Measurements from ENCODE around the gene RANGRF.

Gene RANGRF

DNA sequence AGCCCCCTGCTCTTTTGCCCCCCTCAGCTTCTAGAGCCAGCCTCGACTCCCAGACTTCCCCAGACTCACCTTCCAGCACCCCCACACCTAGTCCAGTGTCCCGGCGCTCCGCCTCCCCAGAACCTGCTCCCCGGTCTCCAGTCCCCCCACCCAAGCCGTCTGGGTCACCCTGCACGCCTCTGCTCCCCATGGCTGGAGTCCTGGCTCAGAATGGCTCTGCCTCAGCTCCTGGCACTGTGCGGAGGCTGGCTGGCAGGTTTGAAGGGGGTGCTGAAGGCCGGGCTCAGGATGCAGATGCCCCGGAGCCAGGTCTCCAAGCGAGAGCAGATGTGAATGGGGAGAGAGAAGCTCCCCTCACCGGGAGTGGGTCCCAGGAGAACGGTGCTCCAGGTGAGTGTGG, 23.8 kb downstream of the RANGRF start:
- no peak for DNase-seq (ENCODE audit: low spot score)
- TF ChIP-seq, protein P1, sequence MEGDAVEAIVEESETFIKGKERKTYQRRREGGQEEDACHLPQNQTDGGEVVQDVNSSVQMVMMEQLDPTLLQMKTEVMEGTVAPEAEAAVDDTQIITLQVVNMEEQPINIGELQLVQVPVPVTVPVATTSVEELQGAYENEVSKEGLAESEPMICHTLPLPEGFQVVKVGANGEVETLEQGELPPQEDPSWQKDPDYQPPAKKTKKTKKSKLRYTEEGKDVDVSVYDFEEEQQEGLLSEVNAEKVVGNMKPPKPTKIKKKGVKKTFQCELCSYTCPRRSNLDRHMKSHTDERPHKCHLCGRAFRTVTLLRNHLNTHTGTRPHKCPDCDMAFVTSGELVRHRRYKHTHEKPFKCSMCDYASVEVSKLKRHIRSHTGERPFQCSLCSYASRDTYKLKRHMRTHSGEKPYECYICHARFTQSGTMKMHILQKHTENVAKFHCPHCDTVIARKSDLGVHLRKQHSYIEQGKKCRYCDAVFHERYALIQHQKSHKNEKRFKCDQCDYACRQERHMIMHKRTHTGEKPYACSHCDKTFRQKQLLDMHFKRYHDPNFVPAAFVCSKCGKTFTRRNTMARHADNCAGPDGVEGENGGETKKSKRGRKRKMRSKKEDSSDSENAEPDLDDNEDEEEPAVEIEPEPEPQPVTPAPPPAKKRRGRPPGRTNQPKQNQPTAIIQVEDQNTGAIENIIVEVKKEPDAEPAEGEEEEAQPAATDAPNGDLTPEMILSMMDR (IDR thresholded peaks at IDR 0.05; ENCODE audit: extremely low read depth, insufficient read depth, missing control alignments) = no peak
- in situ Hi-C loops (cut with MboI; ENCODE audit: low pct_unique_long_range_greater_than_20kb, low sequenced_read_pairs, unreplicated experiment) = no loop called here

DNA sequence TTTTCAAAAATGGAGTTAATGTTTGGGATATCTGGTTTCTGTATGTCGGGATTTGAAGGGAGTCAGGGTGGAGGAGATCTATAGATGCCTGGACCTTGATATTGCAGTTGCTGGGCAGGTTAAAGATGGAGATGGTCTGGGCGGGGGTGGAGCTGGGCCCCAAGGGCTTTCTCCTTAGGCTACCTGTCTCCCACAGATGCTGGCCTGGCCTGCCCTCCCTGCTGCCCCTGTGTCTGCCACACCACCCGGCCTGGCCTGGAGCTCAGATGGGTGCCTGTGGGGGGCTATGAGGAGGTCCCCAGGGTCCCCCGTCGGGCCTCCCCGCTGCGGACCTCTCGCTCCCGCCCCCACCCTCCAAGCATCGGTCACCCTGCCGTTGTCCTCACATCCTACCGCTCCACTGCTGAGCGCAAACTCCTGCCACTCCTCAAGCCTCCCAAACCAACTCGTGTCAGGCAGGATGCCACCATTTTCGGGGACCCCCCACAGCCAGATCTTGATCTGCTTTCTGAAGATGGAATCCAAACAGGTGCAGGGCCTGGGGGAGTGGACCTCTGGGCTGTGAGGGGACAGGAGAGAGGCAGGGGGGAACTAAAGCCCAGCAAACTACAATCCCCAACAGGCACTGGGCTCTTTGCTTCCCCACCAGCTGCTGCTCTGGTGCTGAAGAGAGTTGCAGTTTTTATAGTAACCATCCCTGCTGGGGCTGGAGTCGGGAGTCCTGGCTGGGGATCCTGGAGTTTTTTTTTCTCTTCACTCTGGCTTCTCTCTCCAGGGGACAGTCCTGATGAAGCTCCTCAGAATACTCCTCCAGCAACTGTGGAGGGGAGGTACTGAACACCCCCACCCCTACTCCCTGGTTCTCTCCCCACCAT, 24.5 kb downstream of the RANGRF start:
- no peak for DNase-seq (ENCODE audit: low spot score)
- in situ Hi-C loops (cut with MboI; ENCODE audit: low pct_unique_long_range_greater_than_20kb, low sequenced_read_pairs, unreplicated experiment) = no loop called here
- TF ChIP-seq, protein P1 (IDR thresholded peaks at IDR 0.05; ENCODE audit: extremely low read depth, insufficient read depth, missing control alignments) = no peak

DNA sequence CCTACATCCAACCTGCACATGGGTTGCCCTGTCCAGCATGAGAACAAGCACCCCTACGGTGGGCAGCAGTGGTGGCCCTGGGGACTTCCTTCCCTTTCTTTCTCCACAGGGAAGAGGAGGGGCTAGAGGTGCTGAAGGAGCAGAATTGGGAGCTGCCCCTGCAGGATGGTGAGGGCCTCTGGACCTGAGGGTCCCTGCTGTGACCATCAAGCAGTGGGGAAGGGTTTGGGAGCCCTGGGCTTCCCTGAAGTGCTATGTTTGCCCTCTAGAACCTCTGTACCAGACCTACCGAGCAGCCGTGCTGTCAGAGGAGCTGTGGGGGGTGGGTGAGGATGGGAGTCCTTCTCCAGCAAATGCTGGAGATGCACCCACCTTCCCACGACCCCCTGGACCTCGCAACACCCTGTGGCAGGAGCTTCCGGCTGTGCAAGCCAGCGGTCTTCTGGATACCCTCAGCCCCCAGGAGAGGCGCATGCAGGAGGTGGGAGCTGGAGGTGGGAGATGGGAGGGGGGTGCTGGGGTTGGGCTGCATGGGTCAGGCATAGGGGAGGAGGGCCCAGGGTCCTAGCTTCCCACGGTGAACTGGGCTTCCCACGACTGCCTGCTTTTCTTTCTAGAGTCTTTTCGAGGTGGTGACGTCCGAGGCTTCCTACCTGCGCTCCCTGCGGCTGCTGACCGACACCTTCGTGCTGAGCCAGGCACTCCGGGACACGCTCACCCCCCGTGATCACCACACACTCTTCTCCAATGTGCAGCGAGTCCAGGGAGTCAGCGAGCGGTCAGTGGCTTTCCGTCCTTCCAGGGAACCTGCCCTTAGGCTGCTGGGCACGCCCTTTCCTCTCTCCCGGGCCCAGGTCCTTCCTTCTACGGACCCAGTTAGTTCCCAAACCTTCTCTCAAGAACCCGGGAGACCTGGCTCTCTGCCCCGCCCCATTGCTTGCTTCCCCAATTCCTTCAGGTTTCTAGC, 26.6 kb downstream of the RANGRF start:
- in situ Hi-C loops (cut with MboI; ENCODE audit: low pct_unique_long_range_greater_than_20kb, low sequenced_read_pairs, unreplicated experiment) = no loop called here
- DNase-seq (ENCODE audit: low spot score) = no peak
- TF ChIP-seq, protein P1 (IDR thresholded peaks at IDR 0.05; ENCODE audit: extremely low read depth, insufficient read depth, missing control alignments) = no peak

DNA sequence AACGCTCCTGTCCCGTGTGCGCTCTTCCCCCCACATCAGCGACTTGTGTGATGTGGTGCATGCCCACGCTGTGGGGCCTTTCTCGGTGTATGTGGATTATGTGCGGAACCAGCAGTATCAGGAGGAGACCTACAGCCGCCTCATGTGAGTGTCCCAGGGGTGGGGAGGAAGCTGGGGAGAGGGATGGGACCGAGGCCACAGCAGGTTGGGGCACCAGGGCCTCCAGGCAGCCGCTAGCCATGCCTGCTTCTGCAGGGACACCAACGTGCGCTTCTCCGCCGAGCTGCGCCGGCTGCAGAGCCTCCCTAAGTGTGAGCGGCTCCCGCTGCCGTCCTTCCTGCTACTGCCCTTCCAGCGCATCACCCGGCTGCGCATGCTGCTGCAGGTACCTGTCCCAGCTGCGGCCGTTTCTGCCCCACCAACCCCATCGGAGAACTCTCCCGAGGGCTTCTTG, 27.3 kb downstream of the RANGRF start:
- in situ Hi-C loops (cut with MboI; ENCODE audit: low pct_unique_long_range_greater_than_20kb, low sequenced_read_pairs, unreplicated experiment) = no loop called here
- DNase-seq (ENCODE audit: low spot score) = no peak
- TF ChIP-seq, protein P1 (IDR thresholded peaks at IDR 0.05; ENCODE audit: extremely low read depth, insufficient read depth, missing control alignments) = no peak

DNA sequence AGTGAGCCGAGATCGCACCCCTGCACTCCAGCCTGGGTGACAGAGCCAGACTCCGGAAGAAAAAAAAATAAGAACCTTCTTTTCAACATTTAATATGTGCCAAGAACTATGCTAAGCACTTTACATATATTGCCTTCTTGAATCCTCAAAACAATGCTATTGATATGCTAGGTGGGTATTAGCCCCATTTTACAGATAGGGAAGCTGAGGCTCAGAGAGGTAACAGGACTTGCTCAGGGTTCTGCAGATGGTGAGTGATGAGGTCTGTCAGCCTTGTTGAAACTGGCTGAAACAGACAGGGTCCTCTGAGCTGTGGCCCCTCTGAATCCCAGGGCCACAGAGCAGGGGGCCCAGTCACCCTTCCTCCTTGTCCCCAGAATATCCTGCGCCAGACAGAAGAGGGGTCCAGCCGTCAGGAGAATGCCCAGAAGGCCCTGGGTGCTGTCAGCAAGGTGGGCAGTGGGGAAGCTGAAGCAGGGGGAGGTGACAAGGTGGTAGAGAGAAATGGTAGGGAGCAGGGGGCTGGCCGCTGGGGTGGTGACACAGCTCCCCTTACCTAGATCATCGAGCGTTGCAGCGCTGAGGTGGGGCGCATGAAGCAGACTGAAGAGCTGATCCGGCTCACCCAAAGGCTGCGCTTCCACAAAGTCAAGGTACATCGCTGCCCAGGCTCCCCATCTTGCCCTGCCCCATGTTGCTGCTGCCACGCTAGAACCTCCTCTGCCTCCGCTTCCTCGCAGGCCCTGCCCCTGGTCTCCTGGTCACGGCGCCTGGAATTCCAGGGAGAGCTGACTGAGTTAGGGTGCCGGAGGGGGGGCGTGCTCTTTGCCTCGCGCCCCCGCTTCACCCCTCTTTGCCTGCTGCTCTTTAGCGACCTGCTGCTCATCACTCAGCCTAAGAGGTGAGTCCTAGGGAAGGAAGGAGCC, 29.8 kb downstream of the RANGRF start:
- TF ChIP-seq, protein P1 (IDR thresholded peaks at IDR 0.05; ENCODE audit: extremely low read depth, insufficient read depth, missing control alignments) = no peak
- in situ Hi-C loops (cut with MboI; ENCODE audit: low pct_unique_long_range_greater_than_20kb, low sequenced_read_pairs, unreplicated experiment) = no loop called here
- no peak for DNase-seq (ENCODE audit: low spot score)
